Natural killer cell (primary cell): ENCODE measurements around the gene FHIT. TPM values are rescaled to one million over a fixed set of nuclear protein-coding genes. Genes with fewer than 3 reads are reported as not detected.

ENCODE experiments used
- ATAC-seq, 3 donors: fragments of 150-1000 bp in 2 of 3; fragments of 200-7000 bp in 1 of 3; cut with Tn5 transposase; 1 replicate in 1 of 3; 2 replicates in 2 of 3; pipeline ENCODE4 v1.10.0; 2021; ENCODE audit warnings: mild to moderate bottlenecking in 2 of 3, moderate library complexity in 2 of 3
- DNase-seq, 2 donors: peaks; one replicate each; pipeline versions ENCODE4 v3.0.0 to v3.0.0-alpha.2; 2013 to 2021; ENCODE audit warnings: mixed read lengths in 1 of 2
- H3K27ac ChIP-seq: one replicate; pipeline ENCODE4 v1.5.1; 2013; ENCODE audit warnings: mild to moderate bottlenecking, low read length
- H3K27me3 ChIP-seq: one replicate; pipeline ENCODE4 v1.6.1; 2013; ENCODE audit warnings: low read length; ENCODE audit not compliant: control insufficient read depth, insufficient read depth
- H3K36me3 ChIP-seq: one replicate; pipeline ENCODE4 v1.6.1; 2013; ENCODE audit warnings: low read length; ENCODE audit not compliant: control insufficient read depth, insufficient read depth
- H3K4me1 ChIP-seq: one replicate; pipeline ENCODE4 v1.6.1; 2013; ENCODE audit warnings: low read length; ENCODE audit not compliant: control insufficient read depth, insufficient read depth
- H3K4me3 ChIP-seq: one replicate; pipeline ENCODE4 v1.5.1; 2013; ENCODE audit warnings: low read length
- H3K9me3 ChIP-seq: one replicate; pipeline ENCODE4 v1.6.1; 2013; ENCODE audit warnings: low read length; ENCODE audit not compliant: control insufficient read depth, insufficient read depth
- H3K27ac Mint-ChIP-seq, 2 donors: one replicate each; pipeline ENCODE4 v1.8.0; 2022; ENCODE audit warnings: mild to moderate bottlenecking in 2 of 2, mixed read lengths in 2 of 2, moderate library complexity in 1 of 2
- H3K27me3 Mint-ChIP-seq, 2 donors: one replicate each; pipeline ENCODE4 v1.8.0; 2022; ENCODE audit warnings: low read depth in 2 of 2, mixed read lengths in 2 of 2
- H3K36me3 Mint-ChIP-seq: one replicate; pipeline ENCODE4 v1.8.0; 2022; ENCODE audit warnings: mixed read lengths
- H3K4me1 Mint-ChIP-seq, 2 donors: one replicate each; pipeline ENCODE4 v1.8.0; 2022; ENCODE audit warnings: mixed read lengths in 2 of 2
- H3K4me3 Mint-ChIP-seq: one replicate; pipeline ENCODE4 v1.8.0; 2022; ENCODE audit warnings: mild to moderate bottlenecking, moderate library complexity, mixed read lengths
- H3K9me3 Mint-ChIP-seq, 2 donors: one replicate each; pipeline ENCODE4 v1.8.0; 2022; ENCODE audit warnings: mixed read lengths in 2 of 2
- WGBS: methylation state at CpG from one replicate; pipeline ENCODE4 v1.1.7; 2013; ENCODE audit warnings: missing lambda C conversion rate; ENCODE audit not compliant: insufficient coverage; 5-methylcytosine and 5-hydroxymethylcytosine counted together
- intact Hi-C: fragments of 100-400 bp; cut with micrococcal nuclease; formaldehyde crosslinking; loops from one replicate; pipeline ENCODE4 v1.14.2; 2022
- total RNA-seq, 4 donors: library from RNA; stranded (reverse); fragments of 120-200 nt in 1 of 4; gene quantifications; one replicate each; pipeline versions ENCODE4 v1.2.3 to v1.2.4, GENCODE V29; 2013 to 2022
- TF ChIP-seq, protein P1 (sequence below): fragments of 200-600 bp; IDR thresholded peaks from one replicate; pipeline ENCODE4 v1.8.0; 2022; ENCODE audit warnings: antibody characterized with exemption

FHIT gene
- total RNA-seq, 3 donors from 2014 or later (not counting 1 experiment from before 2014, with no cell fraction given) = 2.7 to 6.1 (median 3.3) TPM

DNA sequence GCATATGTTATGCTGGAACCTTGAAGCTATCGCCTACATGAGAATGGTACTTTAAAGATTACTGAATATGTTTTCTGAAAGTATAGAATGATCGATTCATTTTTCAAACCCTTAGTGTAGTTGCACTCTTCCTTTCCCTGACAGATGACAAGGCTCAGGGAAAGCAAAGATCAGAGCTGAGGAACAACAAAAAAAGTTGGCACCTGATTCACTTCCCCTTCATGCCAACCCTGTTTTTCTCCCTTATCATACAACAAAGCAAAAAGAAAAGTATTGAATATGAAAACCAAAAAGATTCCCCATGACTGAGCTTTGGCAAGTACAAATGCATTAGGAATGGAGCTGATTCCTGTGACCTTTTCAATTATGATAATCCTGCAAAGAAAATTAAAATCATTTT, 1012.7 kb downstream of the FHIT start:
- TF ChIP-seq, protein P1, sequence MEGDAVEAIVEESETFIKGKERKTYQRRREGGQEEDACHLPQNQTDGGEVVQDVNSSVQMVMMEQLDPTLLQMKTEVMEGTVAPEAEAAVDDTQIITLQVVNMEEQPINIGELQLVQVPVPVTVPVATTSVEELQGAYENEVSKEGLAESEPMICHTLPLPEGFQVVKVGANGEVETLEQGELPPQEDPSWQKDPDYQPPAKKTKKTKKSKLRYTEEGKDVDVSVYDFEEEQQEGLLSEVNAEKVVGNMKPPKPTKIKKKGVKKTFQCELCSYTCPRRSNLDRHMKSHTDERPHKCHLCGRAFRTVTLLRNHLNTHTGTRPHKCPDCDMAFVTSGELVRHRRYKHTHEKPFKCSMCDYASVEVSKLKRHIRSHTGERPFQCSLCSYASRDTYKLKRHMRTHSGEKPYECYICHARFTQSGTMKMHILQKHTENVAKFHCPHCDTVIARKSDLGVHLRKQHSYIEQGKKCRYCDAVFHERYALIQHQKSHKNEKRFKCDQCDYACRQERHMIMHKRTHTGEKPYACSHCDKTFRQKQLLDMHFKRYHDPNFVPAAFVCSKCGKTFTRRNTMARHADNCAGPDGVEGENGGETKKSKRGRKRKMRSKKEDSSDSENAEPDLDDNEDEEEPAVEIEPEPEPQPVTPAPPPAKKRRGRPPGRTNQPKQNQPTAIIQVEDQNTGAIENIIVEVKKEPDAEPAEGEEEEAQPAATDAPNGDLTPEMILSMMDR = no peak
- ATAC-seq (no peak), DNase-seq (no peak)
- Histone ChIP-seq H3K27ac (no peak overlapping the region), H3K4me3 (no peak overlapping the region), H3K4me1 (no peaks in the 10 kb centered on the region), H3K9me3 (no peaks in the 10 kb centered on the region), H3K27me3 (no peaks in the 10 kb centered on the region), H3K36me3 (no peaks in the 10 kb centered on the region)
- no peak overlapping the region for H3K4me3 Mint-ChIP-seq
- no peak overlapping the region for H3K27ac Mint-ChIP-seq
- H3K9me3 Mint-ChIP-seq = no peaks in the 10 kb centered on the region
- H3K27me3 Mint-ChIP-seq = peaks cover 0 to 2% of the 10 kb centered on the region in 2 donors
- 44% methylated on average over 2 of the region's 2 CpGs for WGBS
- intact Hi-C loops = no loop called here
- H3K4me1 Mint-ChIP-seq = no peaks in the 10 kb centered on the region
- H3K36me3 Mint-ChIP-seq = no peaks in the 10 kb centered on the region

DNA sequence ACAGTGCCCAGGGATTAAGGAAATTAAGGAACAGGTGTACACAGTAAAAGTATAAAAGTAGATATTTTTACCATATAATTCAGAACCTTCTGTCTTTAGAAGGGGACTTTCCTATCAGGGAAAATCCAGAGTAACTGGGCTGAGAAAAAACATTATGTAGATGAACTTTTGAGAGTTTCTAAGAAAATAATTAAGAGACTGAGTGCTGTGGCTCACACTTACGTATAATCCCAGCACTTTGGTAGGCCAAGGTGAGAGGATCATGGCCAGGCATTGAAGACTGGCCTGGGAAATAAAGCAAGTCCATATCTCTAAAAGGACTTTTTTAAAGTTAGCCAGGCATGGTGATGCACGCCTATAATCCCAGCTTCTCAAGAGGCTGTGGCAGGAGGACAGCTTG, 1021.8 kb downstream of the FHIT start:
- H3K9me3 ChIP-seq = no peaks in the 10 kb centered on the region
- TF ChIP-seq, protein P1 = no peak
- Mint-ChIP-seq H3K4me1 (peaks cover 16 to 18% of the 10 kb centered on the region in 2 donors), H3K4me3 (no peak overlapping the region), H3K9me3 (no peaks in the 10 kb centered on the region), H3K36me3 (no peaks in the 10 kb centered on the region), H3K27ac (no peak overlapping the region), H3K27me3 (no peaks in the 10 kb centered on the region)
- no peaks in the 10 kb centered on the region for H3K27me3 ChIP-seq
- H3K4me3 ChIP-seq = no peak overlapping the region
- 63% methylated on average over 2 of the region's 2 CpGs for WGBS
- no peak for DNase-seq
- intact Hi-C loops = no loop called here
- peak in 2 of 3 donors; percentile 21 to 38 for ATAC-seq
- H3K4me1 ChIP-seq = peaks cover 6% of the 10 kb centered on the region
- H3K36me3 ChIP-seq = no peaks in the 10 kb centered on the region
- H3K27ac ChIP-seq = no peak overlapping the region

DNA sequence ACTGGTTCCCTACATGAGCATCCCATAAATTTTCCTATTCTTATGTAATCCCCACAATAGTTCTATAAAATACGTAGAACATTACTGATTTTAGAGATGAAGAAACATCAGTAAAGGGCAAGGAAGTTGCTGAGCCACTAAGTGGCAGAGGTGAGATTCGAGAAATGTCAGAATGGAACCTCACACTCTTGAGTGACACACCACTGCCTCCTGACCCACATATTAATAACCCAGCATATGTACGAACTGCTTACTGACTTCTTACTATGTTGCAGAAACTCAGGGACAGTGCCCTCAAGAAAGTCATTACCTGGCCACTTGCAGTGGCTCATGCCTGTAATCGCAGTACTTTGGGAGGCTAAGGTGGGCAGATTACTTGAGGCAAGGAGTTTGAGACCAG, 1022.4 kb downstream of the FHIT start:
- peak overlapping the region; percentile 29 to 31 for H3K27ac Mint-ChIP-seq
- H3K4me3 ChIP-seq = no peak overlapping the region
- TF ChIP-seq, protein P1 = no peak

DNA sequence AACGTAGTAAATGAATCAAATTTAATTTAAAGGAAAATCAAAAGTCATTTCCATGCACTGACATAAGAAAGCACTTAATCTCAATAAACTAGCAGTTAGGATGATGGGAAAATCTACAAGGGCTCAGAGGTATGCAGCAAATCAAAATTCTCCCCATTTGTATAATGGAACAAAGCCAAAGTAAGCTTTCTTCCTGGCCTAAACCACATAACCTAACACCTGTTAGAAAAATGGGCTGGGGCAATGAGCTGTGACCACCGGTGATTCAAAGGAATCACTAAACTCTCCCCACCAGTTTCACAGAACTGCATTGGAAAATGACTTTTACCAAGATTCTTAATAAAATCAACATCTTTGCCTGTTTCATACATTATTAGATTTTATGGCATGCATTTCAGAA, 1024.3 kb downstream of the FHIT start:
- no peaks in the 10 kb centered on the region for H3K9me3 Mint-ChIP-seq
- WGBS = 38% methylated on average over 1 of the region's 2 CpGs
- H3K4me3 Mint-ChIP-seq = no peak overlapping the region
- H3K27ac Mint-ChIP-seq = no peak overlapping the region
- no peak for ATAC-seq
- no peak overlapping the region for H3K4me3 ChIP-seq
- intact Hi-C loops = no loop called here
- H3K9me3 ChIP-seq = no peaks in the 10 kb centered on the region
- TF ChIP-seq, protein P1 = no peak
- no peaks in the 10 kb centered on the region for H3K36me3 Mint-ChIP-seq
- no peaks in the 10 kb centered on the region for H3K27me3 Mint-ChIP-seq
- H3K27ac ChIP-seq = no peak overlapping the region
- DNase-seq = no peak
- no peaks in the 10 kb centered on the region for H3K27me3 ChIP-seq
- no peaks in the 10 kb centered on the region for H3K36me3 ChIP-seq
- peaks cover 16 to 18% of the 10 kb centered on the region in 2 donors for H3K4me1 Mint-ChIP-seq
- peaks cover 6% of the 10 kb centered on the region for H3K4me1 ChIP-seq

More for the DNA sequence above, 1022.4 kb downstream of the FHIT start:
- DNase-seq = no peak
- peaks cover 16 to 18% of the 10 kb centered on the region in 2 donors for H3K4me1 Mint-ChIP-seq
- intact Hi-C loops = no loop called here
- no peaks in the 10 kb centered on the region for H3K27me3 ChIP-seq
- H3K9me3 ChIP-seq = no peaks in the 10 kb centered on the region
- WGBS = 41% methylated on average over 3 of the region's 4 CpGs
- H3K36me3 ChIP-seq = no peaks in the 10 kb centered on the region
- peak; percentile 59 to 98 (median 84) for ATAC-seq
- no peak overlapping the region for H3K27ac ChIP-seq
- no peaks in the 10 kb centered on the region for H3K27me3 Mint-ChIP-seq
- peaks cover 6% of the 10 kb centered on the region for H3K4me1 ChIP-seq
- H3K4me3 Mint-ChIP-seq = peak overlapping the region; percentile 57
- H3K9me3 Mint-ChIP-seq = no peaks in the 10 kb centered on the region
- H3K36me3 Mint-ChIP-seq = no peaks in the 10 kb centered on the region
